ENCODE results near the gene C1orf159.

The C1orf159 gene

GRCh38 chr1:1120866-1121591 is 5.1 kb upstream of the C1orf159 start:
- no peaks in the 10 kb centered on the region for H3K36me3 ChIP-seq (replicated peaks; ENCODE audit: insufficient read depth, low read length)
- no peaks in the 10 kb centered on the region for H3K79me2 ChIP-seq (ENCODE audit: low read length)
- H3K27me3 ChIP-seq (replicated peaks; ENCODE audit: insufficient read depth, low read length), result peaks cover 76% of the 10 kb centered on the region
- no peak overlapping the region for H3K4me3 ChIP-seq (ENCODE audit: low read length)
- H3K9me3 ChIP-seq (replicated peaks; ENCODE audit: insufficient read depth, low read length), result no peaks in the 10 kb centered on the region
- no peaks in the 10 kb centered on the region for H3F3A ChIP-seq (ENCODE audit: insufficient read depth, low read length)
- DNase-seq, result no peak
- no peak overlapping the region for H3K9ac ChIP-seq (ENCODE audit: low read length)
- no peaks in the 10 kb centered on the region for H3K9me2 ChIP-seq (replicated peaks; ENCODE audit: insufficient read depth, low read length)
- no peak overlapping the region for H3K27ac ChIP-seq (ENCODE audit: low read length)
- TF ChIP-seq EZH2 (optimal IDR thresholded peaks at IDR 0.05; ENCODE audit: low read depth, low read length), result no peak
- TF ChIP-seq CTCF (IDR thresholded peaks at IDR 0.05; ENCODE audit: low read length), result no peak
- no peak for TF ChIP-seq EZH2phosphoT487 (IDR thresholded peaks at IDR 0.05; ENCODE audit: low read length)
- no peaks in the 10 kb centered on the region for H3K4me1 ChIP-seq (ENCODE audit: low read length)
- H3K4me2 ChIP-seq (ENCODE audit: low read depth, low read length), result no peak overlapping the region
- H4K20me1 ChIP-seq (ENCODE audit: insufficient read depth, low read length), result no peaks in the 10 kb centered on the region
- H2AFZ ChIP-seq (ENCODE audit: low read length), result no peak overlapping the region

GRCh38 chr1:1120096-1120495 is 4.2 kb upstream of the C1orf159 start:
- no peak for DNase-seq
- no peaks in the 10 kb centered on the region for H3F3A ChIP-seq (ENCODE audit: insufficient read depth, low read length)
- H3K79me2 ChIP-seq (ENCODE audit: low read length), result peaks cover under 1% of the 10 kb centered on the region; the same call in 1 of the 2 replicates
- H4K20me1 ChIP-seq (ENCODE audit: insufficient read depth, low read length), result no peaks in the 10 kb centered on the region
- H3K9me2 ChIP-seq (replicated peaks; ENCODE audit: insufficient read depth, low read length), result no peaks in the 10 kb centered on the region
- H3K4me2 ChIP-seq (ENCODE audit: low read depth, low read length), result no peak overlapping the region
- no peak for TF ChIP-seq EZH2 (optimal IDR thresholded peaks at IDR 0.05; ENCODE audit: low read depth, low read length)
- no peak for TF ChIP-seq EZH2phosphoT487 (IDR thresholded peaks at IDR 0.05; ENCODE audit: low read length)
- no peak for TF ChIP-seq CTCF (IDR thresholded peaks at IDR 0.05; ENCODE audit: low read length)
- H3K9me3 ChIP-seq (replicated peaks; ENCODE audit: insufficient read depth, low read length), result no peaks in the 10 kb centered on the region
- no peak overlapping the region for H3K9ac ChIP-seq (ENCODE audit: low read length)
- H3K36me3 ChIP-seq (replicated peaks; ENCODE audit: insufficient read depth, low read length), result no peaks in the 10 kb centered on the region
- H2AFZ ChIP-seq (ENCODE audit: low read length), result no peak overlapping the region
- peaks cover 67% of the 10 kb centered on the region for H3K27me3 ChIP-seq (replicated peaks; ENCODE audit: insufficient read depth, low read length)
- no peak overlapping the region for H3K27ac ChIP-seq (ENCODE audit: low read length)
- H3K4me1 ChIP-seq (ENCODE audit: low read length), result no peaks in the 10 kb centered on the region
- H3K4me3 ChIP-seq (ENCODE audit: low read length), result no peak overlapping the region

GRCh38 chr1:1119272-1119890 is 3.5 kb upstream of the C1orf159 start:
- no peaks in the 10 kb centered on the region for H3K4me1 ChIP-seq (ENCODE audit: low read length)
- no peak overlapping the region for H2AFZ ChIP-seq (ENCODE audit: low read length)
- no peaks in the 10 kb centered on the region for H3F3A ChIP-seq (ENCODE audit: insufficient read depth, low read length)
- H3K9me2 ChIP-seq (replicated peaks; ENCODE audit: insufficient read depth, low read length), result no peaks in the 10 kb centered on the region
- no peak for TF ChIP-seq EZH2 (optimal IDR thresholded peaks at IDR 0.05; ENCODE audit: low read depth, low read length)
- peak; percentile 36; the same call in 1 of the 2 replicates for TF ChIP-seq EZH2phosphoT487 (IDR thresholded peaks at IDR 0.05; ENCODE audit: low read length)
- no peak overlapping the region for H3K9ac ChIP-seq (ENCODE audit: low read length)
- H3K9me3 ChIP-seq (replicated peaks; ENCODE audit: insufficient read depth, low read length), result no peaks in the 10 kb centered on the region
- DNase-seq, result no peak
- no peak overlapping the region for H3K4me3 ChIP-seq (ENCODE audit: low read length)
- H3K4me2 ChIP-seq (ENCODE audit: low read depth, low read length), result no peak overlapping the region
- peaks cover 60% of the 10 kb centered on the region for H3K27me3 ChIP-seq (replicated peaks; ENCODE audit: insufficient read depth, low read length)
- H4K20me1 ChIP-seq (ENCODE audit: insufficient read depth, low read length), result no peaks in the 10 kb centered on the region
- H3K36me3 ChIP-seq (replicated peaks; ENCODE audit: insufficient read depth, low read length), result no peaks in the 10 kb centered on the region
- no peak overlapping the region for H3K27ac ChIP-seq (ENCODE audit: low read length)
- peaks cover 6% of the 10 kb centered on the region; the same call in 1 of the 2 replicates for H3K79me2 ChIP-seq (ENCODE audit: low read length)

- no peak for DNase-seq
- H3F3A ChIP-seq (ENCODE audit: insufficient read depth, low read length), result no peaks in the 10 kb centered on the region
- H3K9ac ChIP-seq (ENCODE audit: low read length), result no peak overlapping the region
- H3K27ac ChIP-seq (ENCODE audit: low read length), result no peak overlapping the region
- peaks cover 9% of the 10 kb centered on the region; the same call in 1 of the 2 replicates for H3K79me2 ChIP-seq (ENCODE audit: low read length)
- H3K4me3 ChIP-seq (ENCODE audit: low read length), result no peak overlapping the region
- H4K20me1 ChIP-seq (ENCODE audit: insufficient read depth, low read length), result no peaks in the 10 kb centered on the region
- TF ChIP-seq EZH2phosphoT487 (IDR thresholded peaks at IDR 0.05; ENCODE audit: low read length) (no peak), CTCF (IDR thresholded peaks at IDR 0.05; ENCODE audit: low read length) (no peak), EZH2 (optimal IDR thresholded peaks at IDR 0.05; ENCODE audit: low read depth, low read length) (peak; percentile 75)
- no peaks in the 10 kb centered on the region for H3K36me3 ChIP-seq (replicated peaks; ENCODE audit: insufficient read depth, low read length)
- H3K27me3 ChIP-seq (replicated peaks; ENCODE audit: insufficient read depth, low read length), result peaks cover 55% of the 10 kb centered on the region
- H3K9me2 ChIP-seq (replicated peaks; ENCODE audit: insufficient read depth, low read length), result no peaks in the 10 kb centered on the region
- no peak overlapping the region for H3K4me2 ChIP-seq (ENCODE audit: low read depth, low read length)
- no peaks in the 10 kb centered on the region for H3K9me3 ChIP-seq (replicated peaks; ENCODE audit: insufficient read depth, low read length)
- H2AFZ ChIP-seq (ENCODE audit: low read length), result no peak overlapping the region
- no peaks in the 10 kb centered on the region for H3K4me1 ChIP-seq (ENCODE audit: low read length)
These were observed 3.0 kb upstream of the C1orf159 start for GRCh38 chr1:1118876-1119220.
